Measurements from ENCODE around the gene OSBPL2.

OSBPL2 gene

DNA sequence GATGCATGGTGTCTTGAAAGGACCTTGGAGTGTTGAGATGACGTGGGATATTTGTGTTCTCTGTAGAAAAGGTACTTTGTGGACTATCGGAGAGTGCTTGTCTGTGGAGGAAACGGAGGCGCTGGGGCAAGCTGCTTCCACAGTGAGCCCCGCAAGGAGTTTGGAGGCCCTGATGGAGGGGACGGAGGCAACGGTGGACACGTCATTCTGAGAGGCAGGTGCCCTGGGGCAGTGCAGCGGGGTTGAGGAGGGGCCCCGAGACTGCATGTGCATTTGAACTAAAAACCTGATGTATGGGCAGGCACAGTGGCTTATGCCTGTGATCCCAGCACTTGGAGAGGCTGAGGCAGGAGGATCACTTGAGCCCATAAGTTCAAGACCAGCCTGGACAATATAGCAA lies 42.6 kb upstream of the OSBPL2 start:
- no peak for DNase-seq (ENCODE audit: low read depth)
- TF ChIP-seq, protein P1, sequence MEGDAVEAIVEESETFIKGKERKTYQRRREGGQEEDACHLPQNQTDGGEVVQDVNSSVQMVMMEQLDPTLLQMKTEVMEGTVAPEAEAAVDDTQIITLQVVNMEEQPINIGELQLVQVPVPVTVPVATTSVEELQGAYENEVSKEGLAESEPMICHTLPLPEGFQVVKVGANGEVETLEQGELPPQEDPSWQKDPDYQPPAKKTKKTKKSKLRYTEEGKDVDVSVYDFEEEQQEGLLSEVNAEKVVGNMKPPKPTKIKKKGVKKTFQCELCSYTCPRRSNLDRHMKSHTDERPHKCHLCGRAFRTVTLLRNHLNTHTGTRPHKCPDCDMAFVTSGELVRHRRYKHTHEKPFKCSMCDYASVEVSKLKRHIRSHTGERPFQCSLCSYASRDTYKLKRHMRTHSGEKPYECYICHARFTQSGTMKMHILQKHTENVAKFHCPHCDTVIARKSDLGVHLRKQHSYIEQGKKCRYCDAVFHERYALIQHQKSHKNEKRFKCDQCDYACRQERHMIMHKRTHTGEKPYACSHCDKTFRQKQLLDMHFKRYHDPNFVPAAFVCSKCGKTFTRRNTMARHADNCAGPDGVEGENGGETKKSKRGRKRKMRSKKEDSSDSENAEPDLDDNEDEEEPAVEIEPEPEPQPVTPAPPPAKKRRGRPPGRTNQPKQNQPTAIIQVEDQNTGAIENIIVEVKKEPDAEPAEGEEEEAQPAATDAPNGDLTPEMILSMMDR (IDR thresholded peaks at IDR 0.05; ENCODE audit: low read length, missing control alignments) = no peak

DNA sequence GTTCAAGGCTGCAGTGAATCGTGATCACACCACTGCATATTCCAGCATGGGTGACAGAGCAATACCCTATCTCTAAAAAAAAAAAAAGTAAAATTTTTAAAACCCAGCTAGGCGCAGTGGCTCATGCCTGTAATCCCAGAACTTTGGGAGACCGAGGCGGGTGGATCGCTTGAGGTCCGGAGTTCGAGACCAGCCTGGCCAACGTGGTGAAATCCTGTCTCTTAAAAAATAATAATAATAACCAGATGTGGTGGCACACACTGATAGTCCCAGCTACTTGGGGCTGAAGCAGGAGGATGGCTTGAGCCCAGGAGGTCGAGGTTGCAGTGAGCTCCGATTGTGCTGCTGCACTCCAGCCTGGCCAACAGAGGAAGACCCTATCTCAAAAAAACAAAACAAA lies 42.0 kb upstream of the OSBPL2 start:
- DNase-seq (ENCODE audit: low read depth) = no peak
- no peak overlapping the region for H3K4me3 ChIP-seq (replicated peaks; ENCODE audit: low read depth, low read length)
- TF ChIP-seq, protein P1 (IDR thresholded peaks at IDR 0.05; ENCODE audit: low read length, missing control alignments) = no peak

More for the DNA sequence above, 42.6 kb upstream of the OSBPL2 start:
- no peak overlapping the region for H3K4me3 ChIP-seq (replicated peaks; ENCODE audit: low read depth, low read length)

DNA sequence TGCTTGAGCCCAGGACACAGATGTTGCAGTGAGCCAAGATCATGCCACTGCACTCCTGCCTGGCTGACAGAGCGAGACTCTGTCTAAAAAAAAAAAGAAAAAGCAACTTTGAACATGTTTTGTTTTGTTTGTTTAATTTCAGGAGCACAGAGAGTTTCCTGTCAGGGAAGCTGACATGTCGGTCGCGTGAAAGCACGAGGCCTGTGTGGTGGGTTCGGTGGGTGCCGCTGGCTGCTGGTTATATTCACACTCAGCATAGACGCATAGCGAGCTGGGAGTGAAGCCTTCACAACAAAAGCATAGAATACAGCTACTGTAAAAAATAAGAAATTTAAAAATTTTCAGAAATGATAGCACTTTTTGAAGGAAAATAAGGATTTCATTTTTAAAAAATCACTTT lies 41.0 kb upstream of the OSBPL2 start:
- TF ChIP-seq, protein P1 (IDR thresholded peaks at IDR 0.05; ENCODE audit: low read length, missing control alignments) = no peak
- H3K4me3 ChIP-seq (replicated peaks; ENCODE audit: low read depth, low read length) = no peak overlapping the region
- DNase-seq (ENCODE audit: low read depth) = no peak

DNA sequence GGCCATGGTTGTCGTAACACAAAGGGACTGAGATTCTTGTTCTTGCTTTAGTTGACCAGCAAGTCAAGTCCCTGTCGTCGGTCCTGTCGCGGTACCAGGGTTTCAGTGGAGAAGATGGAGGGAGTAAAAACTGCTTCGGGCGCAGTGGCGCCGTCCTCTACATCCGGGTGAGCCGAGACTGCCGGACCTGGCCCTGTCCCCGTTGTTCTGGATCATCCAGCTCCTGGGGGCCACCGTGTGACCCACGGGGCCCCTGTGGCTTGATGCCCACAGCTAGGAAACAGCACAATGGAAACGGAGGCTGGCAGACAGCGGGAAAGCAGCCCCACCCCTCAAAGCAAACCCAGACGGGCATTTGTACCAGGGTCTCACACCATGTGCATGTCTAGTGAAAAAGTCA lies 40.5 kb upstream of the OSBPL2 start:
- no peak overlapping the region for H3K4me3 ChIP-seq (replicated peaks; ENCODE audit: low read depth, low read length)
- DNase-seq (ENCODE audit: low read depth) = no peak
- TF ChIP-seq, protein P1 (IDR thresholded peaks at IDR 0.05; ENCODE audit: low read length, missing control alignments) = no peak

DNA sequence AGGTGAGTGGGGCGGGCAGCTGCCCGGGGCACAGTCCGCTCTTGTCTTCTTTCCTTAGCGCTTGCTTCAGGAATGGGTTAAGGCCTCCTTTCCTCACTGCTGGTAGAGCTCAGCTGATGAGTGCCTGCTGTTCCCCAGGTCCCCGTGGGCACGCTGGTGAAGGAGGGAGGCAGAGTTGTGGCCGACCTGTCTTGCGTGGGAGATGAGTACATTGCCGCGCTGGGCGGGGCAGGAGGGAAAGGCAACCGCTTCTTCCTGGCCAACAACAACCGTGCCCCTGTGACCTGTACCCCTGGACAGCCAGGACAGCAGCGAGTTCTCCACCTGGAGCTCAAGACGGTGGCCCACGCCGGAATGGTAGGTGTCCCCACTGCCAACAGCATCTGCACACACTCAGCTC lies 39.8 kb upstream of the OSBPL2 start:
- no peak for DNase-seq (ENCODE audit: low read depth)

DNA sequence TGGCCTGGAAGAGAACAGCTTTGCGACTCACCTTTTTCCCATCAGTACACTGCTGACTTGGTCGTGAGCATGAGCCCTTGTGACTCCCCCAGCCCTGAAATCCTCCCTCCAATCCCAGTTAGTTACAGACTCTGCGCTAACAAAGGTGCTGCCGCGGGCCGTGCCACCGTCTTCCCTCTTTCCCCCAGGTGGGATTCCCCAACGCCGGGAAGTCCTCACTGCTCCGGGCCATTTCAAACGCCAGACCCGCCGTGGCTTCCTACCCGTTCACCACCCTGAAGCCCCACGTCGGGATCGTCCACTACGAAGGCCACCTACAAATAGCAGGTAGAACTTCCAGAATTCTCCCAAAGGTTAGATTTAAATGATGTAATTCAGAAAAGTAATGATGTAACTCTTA lies 39.4 kb upstream of the OSBPL2 start:
- TF ChIP-seq, protein P1 (IDR thresholded peaks at IDR 0.05; ENCODE audit: low read length, missing control alignments) = no peak
- no peak overlapping the region for H3K4me3 ChIP-seq (replicated peaks; ENCODE audit: low read depth, low read length)
- no peak for DNase-seq (ENCODE audit: low read depth)

More for the DNA sequence above, 39.8 kb upstream of the OSBPL2 start:
- no peak overlapping the region for H3K4me3 ChIP-seq (replicated peaks; ENCODE audit: low read depth, low read length)
- TF ChIP-seq, protein P1 (IDR thresholded peaks at IDR 0.05; ENCODE audit: low read length, missing control alignments) = no peak

DNA sequence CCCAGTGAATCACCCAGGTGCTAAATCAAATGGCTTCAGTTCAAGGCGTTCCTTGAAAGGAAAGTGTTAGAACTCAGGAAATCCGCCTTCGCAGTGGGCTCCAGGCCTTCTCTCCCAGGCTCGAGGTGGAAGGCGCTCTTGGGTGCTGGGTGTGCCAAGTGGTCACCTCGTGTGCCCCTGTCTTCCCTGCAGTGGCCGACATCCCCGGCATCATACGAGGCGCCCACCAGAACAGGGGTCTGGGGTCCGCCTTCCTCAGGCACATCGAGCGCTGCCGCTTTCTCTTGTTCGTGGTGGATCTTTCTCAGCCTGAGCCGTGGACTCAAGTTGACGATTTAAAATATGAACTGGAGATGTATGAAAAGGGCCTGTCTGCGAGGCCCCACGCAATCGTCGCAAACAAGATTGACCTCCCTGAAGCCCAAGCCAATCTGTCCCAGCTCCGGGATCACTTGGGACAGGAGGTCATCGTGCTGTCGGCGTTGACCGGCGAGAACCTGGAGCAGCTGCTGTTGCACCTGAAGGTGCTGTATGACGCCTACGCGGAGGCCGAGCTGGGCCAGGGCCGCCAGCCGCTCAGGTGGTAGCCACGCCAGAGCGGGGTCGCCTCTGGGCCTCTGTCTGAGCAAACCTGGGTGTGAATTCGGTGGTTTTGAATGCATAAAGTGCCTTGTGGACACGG lies 37.7 kb upstream of the OSBPL2 start:
- H3K4me3 ChIP-seq (replicated peaks; ENCODE audit: low read depth, low read length) = no peak overlapping the region
- TF ChIP-seq, protein P1 (IDR thresholded peaks at IDR 0.05; ENCODE audit: low read length, missing control alignments) = no peak
- DNase-seq (ENCODE audit: low read depth) = no peak
